ENCODE results near the gene YY1. TPM values are rescaled to one million over a fixed set of nuclear protein-coding genes. Genes with fewer than 3 reads are reported as not detected.

The YY1 gene
- total and polyA plus RNA-seq, 2 of the 8 experiments (the other 6 are each of a cell fraction or from before 2014, with no cell fraction given) = 26.4 to 106 TPM

DNA sequence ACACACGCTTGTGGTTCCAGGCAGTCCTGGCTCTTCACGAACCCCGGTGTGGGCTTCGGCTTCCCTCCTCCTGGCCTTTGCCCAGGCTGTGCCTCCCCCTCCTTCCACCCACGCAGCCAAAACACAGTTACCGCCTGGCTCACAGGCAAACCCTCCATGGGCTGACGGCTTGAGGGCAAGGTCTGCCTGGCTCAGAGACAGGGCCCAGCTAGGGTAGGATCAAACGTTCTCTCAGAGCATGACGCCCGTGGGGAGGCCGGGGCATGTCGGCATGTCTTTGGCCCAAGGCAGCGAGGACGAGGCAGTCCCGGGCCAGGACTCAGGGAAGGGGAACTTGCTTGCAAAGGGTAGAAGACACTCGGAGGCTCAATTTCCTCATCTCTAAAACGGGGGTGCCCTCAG lies 86.3 kb downstream of the YY1 start (continued):
- TF ChIP-seq, protein P1, sequence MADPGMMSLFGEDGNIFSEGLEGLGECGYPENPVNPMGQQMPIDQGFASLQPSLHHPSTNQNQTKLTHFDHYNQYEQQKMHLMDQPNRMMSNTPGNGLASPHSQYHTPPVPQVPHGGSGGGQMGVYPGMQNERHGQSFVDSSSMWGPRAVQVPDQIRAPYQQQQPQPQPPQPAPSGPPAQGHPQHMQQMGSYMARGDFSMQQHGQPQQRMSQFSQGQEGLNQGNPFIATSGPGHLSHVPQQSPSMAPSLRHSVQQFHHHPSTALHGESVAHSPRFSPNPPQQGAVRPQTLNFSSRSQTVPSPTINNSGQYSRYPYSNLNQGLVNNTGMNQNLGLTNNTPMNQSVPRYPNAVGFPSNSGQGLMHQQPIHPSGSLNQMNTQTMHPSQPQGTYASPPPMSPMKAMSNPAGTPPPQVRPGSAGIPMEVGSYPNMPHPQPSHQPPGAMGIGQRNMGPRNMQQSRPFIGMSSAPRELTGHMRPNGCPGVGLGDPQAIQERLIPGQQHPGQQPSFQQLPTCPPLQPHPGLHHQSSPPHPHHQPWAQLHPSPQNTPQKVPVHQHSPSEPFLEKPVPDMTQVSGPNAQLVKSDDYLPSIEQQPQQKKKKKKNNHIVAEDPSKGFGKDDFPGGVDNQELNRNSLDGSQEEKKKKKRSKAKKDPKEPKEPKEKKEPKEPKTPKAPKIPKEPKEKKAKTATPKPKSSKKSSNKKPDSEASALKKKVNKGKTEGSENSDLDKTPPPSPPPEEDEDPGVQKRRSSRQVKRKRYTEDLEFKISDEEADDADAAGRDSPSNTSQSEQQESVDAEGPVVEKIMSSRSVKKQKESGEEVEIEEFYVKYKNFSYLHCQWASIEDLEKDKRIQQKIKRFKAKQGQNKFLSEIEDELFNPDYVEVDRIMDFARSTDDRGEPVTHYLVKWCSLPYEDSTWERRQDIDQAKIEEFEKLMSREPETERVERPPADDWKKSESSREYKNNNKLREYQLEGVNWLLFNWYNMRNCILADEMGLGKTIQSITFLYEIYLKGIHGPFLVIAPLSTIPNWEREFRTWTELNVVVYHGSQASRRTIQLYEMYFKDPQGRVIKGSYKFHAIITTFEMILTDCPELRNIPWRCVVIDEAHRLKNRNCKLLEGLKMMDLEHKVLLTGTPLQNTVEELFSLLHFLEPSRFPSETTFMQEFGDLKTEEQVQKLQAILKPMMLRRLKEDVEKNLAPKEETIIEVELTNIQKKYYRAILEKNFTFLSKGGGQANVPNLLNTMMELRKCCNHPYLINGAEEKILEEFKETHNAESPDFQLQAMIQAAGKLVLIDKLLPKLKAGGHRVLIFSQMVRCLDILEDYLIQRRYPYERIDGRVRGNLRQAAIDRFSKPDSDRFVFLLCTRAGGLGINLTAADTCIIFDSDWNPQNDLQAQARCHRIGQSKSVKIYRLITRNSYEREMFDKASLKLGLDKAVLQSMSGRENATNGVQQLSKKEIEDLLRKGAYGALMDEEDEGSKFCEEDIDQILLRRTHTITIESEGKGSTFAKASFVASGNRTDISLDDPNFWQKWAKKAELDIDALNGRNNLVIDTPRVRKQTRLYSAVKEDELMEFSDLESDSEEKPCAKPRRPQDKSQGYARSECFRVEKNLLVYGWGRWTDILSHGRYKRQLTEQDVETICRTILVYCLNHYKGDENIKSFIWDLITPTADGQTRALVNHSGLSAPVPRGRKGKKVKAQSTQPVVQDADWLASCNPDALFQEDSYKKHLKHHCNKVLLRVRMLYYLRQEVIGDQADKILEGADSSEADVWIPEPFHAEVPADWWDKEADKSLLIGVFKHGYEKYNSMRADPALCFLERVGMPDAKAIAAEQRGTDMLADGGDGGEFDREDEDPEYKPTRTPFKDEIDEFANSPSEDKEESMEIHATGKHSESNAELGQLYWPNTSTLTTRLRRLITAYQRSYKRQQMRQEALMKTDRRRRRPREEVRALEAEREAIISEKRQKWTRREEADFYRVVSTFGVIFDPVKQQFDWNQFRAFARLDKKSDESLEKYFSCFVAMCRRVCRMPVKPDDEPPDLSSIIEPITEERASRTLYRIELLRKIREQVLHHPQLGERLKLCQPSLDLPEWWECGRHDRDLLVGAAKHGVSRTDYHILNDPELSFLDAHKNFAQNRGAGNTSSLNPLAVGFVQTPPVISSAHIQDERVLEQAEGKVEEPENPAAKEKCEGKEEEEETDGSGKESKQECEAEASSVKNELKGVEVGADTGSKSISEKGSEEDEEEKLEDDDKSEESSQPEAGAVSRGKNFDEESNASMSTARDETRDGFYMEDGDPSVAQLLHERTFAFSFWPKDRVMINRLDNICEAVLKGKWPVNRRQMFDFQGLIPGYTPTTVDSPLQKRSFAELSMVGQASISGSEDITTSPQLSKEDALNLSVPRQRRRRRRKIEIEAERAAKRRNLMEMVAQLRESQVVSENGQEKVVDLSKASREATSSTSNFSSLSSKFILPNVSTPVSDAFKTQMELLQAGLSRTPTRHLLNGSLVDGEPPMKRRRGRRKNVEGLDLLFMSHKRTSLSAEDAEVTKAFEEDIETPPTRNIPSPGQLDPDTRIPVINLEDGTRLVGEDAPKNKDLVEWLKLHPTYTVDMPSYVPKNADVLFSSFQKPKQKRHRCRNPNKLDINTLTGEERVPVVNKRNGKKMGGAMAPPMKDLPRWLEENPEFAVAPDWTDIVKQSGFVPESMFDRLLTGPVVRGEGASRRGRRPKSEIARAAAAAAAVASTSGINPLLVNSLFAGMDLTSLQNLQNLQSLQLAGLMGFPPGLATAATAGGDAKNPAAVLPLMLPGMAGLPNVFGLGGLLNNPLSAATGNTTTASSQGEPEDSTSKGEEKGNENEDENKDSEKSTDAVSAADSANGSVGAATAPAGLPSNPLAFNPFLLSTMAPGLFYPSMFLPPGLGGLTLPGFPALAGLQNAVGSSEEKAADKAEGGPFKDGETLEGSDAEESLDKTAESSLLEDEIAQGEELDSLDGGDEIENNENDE (IDR thresholded peaks at IDR 0.05; ENCODE audit: insufficient replicate concordance, low read length) = no peak
- TF ChIP-seq, protein P2, sequence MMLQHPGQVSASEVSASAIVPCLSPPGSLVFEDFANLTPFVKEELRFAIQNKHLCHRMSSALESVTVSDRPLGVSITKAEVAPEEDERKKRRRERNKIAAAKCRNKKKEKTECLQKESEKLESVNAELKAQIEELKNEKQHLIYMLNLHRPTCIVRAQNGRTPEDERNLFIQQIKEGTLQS (IDR thresholded peaks at IDR 0.05; ENCODE audit: insufficient read depth, low read depth, low read length) = no peak
- TF ChIP-seq, protein P3, sequence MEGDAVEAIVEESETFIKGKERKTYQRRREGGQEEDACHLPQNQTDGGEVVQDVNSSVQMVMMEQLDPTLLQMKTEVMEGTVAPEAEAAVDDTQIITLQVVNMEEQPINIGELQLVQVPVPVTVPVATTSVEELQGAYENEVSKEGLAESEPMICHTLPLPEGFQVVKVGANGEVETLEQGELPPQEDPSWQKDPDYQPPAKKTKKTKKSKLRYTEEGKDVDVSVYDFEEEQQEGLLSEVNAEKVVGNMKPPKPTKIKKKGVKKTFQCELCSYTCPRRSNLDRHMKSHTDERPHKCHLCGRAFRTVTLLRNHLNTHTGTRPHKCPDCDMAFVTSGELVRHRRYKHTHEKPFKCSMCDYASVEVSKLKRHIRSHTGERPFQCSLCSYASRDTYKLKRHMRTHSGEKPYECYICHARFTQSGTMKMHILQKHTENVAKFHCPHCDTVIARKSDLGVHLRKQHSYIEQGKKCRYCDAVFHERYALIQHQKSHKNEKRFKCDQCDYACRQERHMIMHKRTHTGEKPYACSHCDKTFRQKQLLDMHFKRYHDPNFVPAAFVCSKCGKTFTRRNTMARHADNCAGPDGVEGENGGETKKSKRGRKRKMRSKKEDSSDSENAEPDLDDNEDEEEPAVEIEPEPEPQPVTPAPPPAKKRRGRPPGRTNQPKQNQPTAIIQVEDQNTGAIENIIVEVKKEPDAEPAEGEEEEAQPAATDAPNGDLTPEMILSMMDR (IDR thresholded peaks at IDR 0.05; ENCODE audit: control extremely low read depth in 1 of 3, insufficient read depth in 1 of 3, low read depth in 1 of 3, low read length in 3 of 3) = no peak
- TF ChIP-seq GTF2F1 (IDR thresholded peaks at IDR 0.05; ENCODE audit: borderline replicate concordance, low read depth, low read length) = no peak
- no peak for TF ChIP-seq SUZ12 (IDR thresholded peaks at IDR 0.05; ENCODE audit: low read length)
- no peak for TF ChIP-seq BACH1 (IDR thresholded peaks at IDR 0.05; ENCODE audit: low read length)
- TF ChIP-seq ZNF274 (IDR thresholded peaks at IDR 0.05; ENCODE audit: borderline replicate concordance, extremely low read depth, low read length) = no peak
- no peak for TF ChIP-seq SAP30 (IDR thresholded peaks at IDR 0.05; ENCODE audit: insufficient read depth, insufficient replicate concordance, low read length)
